ES-I3 (cell line): ENCODE measurements around the gene C5orf15.

Source experiments
- H3K36me3 ChIP-seq: 2 replicates; pipeline ENCODE4 v1.6.1; 2013; ENCODE audit warnings: mild to moderate bottlenecking, low read length, control low read depth, moderate library complexity; ENCODE audit not compliant: insufficient read depth
- H3K4me1 ChIP-seq: 2 replicates; pipeline ENCODE4 v1.6.1; 2013; ENCODE audit warnings: mild to moderate bottlenecking, control low read depth, low read length; ENCODE audit not compliant: insufficient read depth
- H3K9ac ChIP-seq: 2 replicates; pipeline ENCODE4 v1.6.1; 2013; ENCODE audit warnings: low read depth, mild to moderate bottlenecking, low read length, moderate library complexity
- H3K9me3 ChIP-seq: 2 replicates; pipeline ENCODE4 v1.6.1; 2013; ENCODE audit warnings: mild to moderate bottlenecking, low read length, moderate library complexity; ENCODE audit not compliant: control insufficient read depth, insufficient read depth

Gene C5orf15

DNA sequence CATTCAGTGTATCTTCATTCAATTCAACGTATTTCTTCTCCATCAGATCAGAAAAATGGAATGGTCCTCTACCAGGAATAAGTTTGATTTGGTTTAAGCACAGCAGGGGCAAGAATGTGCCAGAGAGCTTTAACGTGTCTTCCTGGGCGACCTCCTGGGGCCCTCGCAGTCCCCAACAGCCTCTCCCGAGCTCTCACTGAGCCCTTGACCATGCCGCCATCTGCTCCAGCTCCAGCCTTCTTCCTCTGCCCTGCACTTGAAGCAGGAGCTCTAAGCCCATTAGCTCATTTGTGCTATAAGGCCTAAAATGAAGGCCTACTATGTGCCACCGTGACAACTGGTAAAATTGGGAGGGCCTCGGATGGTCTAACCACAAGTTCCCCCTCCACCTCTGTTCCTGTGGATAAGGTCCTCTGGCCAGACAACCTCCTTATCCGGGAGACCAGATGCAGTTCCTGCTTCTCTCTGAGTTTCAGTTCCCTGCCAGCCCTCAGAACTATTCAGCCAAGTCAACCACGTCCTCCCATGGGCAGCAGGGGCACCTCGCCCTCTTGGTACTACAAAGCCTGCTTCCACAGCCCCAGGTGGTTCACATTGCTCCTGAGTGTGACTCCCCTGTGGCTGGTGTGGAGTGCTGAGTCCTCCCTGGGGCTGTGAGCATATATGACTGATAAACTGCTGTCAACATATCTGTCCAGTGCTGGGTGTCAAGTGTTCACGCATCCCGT, 35.8 kb downstream of the C5orf15 start:
- no peaks in the 10 kb centered on the region for H3K4me1 ChIP-seq
- H3K9me3 ChIP-seq: no peaks in the 10 kb centered on the region
- H3K9ac ChIP-seq: no peak overlapping the region
- H3K36me3 ChIP-seq: no peaks in the 10 kb centered on the region

DNA sequence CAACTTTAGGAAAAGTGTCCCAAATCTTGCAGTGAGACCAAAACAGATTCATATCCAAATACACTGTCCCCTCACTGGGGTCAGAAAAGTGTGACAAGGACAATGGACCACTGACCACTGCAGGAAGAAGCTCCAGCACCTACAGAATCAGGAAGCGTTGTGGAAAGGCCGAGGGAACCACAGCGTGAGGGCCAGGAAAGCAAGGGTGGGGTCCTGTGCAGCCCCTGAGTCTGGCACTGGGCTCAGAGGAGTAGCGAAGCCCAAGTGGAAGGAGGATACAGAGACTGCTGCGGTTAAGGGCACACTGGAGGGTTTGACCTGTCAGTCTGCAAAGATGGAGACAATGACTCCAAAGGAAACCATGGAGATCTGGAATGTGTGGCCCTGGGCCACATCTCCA, 36.9 kb downstream of the C5orf15 start:
- Histone ChIP-seq H3K36me3 (no peaks in the 10 kb centered on the region), H3K9ac (no peak overlapping the region), H3K9me3 (no peaks in the 10 kb centered on the region), H3K4me1 (no peaks in the 10 kb centered on the region)

DNA sequence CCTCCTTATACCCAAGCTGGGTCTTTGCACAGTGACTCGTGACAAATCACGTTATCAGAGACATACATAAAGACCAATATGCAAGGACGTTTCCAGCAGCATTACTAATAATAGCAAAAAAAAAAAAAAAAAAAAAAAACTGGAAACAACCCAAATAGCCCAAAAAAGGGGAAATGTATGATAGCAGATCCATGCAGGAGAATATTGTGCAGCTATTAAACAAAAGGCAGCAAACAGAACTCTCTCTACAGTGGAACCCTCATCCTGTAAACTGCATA, 37.7 kb downstream of the C5orf15 start:
- Histone ChIP-seq H3K9ac (no peak overlapping the region), H3K36me3 (no peaks in the 10 kb centered on the region), H3K4me1 (no peaks in the 10 kb centered on the region), H3K9me3 (no peaks in the 10 kb centered on the region)

DNA sequence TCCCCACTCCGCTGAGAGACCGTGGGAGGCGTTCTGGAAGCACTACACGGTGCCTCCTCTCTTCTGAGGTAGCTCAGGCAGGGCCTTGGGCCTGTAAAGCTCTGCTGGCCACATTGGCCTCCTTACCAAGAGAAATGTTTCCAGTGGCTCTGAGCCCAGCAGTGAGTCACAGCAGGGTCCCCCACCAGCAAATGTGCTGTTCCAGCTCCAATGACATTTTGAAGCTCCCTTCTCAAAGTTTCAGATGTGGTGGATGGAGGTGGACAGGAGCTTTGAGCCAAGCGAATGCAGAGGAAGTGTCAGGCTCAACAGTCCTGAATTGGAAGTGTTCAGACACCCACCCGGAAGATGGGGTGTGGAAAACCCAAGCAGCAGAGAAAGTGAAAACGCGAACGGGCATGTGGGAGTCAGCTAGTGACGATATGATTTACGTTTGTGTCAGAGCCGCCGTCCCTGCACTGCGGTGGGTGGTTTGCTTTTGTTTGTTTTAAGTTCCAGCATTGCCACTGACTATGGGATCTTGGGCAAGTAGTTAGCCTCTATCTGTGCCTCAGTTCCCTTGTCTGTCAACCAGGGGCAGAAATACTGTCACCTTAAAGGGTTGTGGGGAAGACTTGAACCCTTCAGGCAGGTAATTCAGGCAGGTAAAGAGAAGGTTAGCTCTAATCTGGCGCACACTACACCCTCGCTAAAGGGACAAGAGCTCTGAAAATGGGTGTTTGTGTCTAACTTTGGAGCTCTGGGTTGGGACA, 38.2 kb downstream of the C5orf15 start:
- Histone ChIP-seq H3K9ac (no peak overlapping the region), H3K4me1 (no peaks in the 10 kb centered on the region), H3K9me3 (no peaks in the 10 kb centered on the region), H3K36me3 (no peaks in the 10 kb centered on the region)

DNA sequence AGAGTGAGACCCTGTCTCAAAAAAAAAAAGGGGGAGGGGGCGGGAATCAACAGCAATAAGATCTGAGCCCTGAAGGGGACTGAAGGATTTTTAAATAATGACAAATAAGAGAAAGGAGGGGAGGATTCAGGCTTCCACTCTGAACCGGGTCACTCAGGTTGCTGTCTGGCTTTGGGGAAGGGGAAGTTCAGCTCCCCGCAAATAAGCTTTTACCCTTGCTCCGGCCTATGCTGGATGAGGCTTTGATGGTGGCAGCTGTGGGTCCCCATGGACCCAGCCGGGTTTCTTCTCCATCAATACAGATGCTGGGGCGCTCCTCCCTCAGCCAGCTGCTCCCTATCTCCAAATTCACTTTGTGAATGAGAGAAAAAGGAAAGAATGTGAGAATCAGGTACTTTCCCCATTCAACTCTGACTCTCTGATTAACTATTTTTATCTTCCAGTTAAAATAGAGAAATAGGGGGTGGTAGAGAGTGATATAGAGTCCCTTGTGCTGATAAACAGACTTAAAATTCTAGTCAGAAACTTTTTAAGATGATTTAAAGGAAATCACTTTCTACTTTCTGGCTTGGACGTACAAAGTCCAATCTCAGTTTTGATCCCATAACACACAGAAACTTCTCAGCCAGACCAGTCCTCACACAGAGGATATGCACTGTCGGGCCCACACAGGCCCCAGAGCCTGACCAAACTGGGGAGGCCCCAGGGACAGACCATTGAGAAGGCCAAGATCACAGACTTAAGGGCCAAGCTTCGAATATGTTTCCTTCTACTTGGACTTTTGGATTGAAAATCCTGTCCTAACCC, 39.6 kb downstream of the C5orf15 start:
- Histone ChIP-seq H3K9ac (no peak overlapping the region), H3K4me1 (0 out of 2 replicates have a peak, but pooled peaks cover 5% of the 10 kb centered on the region), H3K36me3 (no peaks in the 10 kb centered on the region), H3K9me3 (no peaks in the 10 kb centered on the region)

DNA sequence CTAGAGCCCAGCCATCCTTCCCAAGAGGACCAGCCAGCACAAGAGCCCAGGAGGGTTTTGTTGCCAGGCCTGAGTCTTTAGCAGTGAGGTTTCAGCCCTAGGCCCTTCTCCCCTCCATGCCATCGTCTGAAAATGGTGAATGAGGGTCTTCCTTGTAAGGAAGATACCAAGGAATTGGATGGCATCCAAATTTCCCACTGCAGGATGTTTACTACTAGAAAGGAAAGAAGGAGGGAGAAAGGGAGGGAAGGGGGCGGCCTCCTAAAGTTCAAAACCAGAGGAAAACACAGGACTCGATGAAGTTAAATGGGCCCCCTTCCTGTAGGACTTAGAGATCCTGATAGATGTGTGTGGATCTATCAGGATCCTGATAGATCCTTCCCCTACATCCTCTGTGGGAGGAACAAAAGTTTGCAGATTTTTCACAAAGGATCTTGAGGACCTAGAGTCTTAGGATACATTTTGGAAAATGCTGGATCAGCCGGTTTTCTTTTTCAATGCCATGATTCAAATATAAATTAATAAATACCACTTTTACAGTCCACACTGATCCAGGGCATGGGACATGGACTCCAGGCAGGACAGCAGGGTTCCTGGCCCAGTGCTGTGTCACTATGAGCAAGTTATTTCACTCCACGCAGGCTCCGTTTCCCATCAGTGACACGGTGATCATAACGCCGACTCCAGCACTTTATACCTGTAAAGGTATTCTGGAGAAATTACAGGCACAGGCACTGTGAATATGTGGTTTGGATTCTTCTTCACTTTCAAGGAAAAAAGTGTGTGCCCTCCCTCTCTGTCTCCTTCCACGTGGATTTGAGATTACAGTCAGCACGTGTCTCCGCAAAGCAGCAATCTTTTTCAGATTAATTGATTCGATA, 40.9 kb downstream of the C5orf15 start:
- H3K9ac ChIP-seq: no peak overlapping the region
- H3K36me3 ChIP-seq: no peaks in the 10 kb centered on the region
- H3K4me1 ChIP-seq: 0 out of 2 replicates have a peak, but pooled peaks cover 5% of the 10 kb centered on the region
- H3K9me3 ChIP-seq: no peaks in the 10 kb centered on the region

DNA sequence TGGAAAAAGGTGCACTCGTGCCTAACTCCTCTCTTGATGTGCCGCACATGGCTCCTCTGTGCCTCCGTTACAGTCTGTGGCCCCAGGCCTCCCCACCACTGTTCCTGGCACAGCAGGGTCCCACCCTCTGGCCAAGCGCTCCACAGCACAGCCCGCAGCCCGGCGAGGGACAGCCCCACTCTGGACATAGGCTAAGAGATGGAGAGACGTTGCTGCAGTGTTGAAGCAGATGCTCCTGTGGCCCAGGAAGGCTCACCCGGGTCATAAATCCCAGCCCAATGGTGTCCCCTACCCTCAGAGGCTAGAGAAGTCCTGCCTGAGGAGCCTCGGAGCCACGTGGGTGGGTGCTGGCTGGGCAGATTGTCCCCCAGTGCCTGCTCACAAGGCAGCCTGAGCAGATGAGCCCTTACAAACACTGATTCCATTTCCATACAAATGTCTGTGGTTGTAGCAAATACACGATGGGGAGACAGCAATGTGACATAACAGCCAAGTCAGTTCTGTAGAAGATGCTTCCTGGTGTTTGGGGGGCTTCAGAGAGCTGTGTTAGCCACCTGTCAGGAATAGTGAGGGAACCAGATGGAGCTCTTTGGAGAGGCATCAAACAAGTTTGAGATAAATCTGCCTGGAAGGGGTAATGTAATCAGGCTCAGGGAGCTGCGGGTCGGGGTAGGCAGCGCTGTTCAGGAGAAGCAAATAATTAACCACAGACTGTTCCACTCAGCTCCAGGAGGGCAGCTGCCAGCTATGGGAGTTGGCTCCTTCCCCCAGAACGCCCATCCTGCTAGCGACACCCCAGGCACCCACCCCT, 41.7 kb downstream of the C5orf15 start:
- H3K36me3 ChIP-seq: no peaks in the 10 kb centered on the region
- no peaks in the 10 kb centered on the region for H3K9me3 ChIP-seq
- no peak overlapping the region for H3K9ac ChIP-seq
- 0 out of 2 replicates have a peak, but pooled peaks cover 5% of the 10 kb centered on the region for H3K4me1 ChIP-seq

DNA sequence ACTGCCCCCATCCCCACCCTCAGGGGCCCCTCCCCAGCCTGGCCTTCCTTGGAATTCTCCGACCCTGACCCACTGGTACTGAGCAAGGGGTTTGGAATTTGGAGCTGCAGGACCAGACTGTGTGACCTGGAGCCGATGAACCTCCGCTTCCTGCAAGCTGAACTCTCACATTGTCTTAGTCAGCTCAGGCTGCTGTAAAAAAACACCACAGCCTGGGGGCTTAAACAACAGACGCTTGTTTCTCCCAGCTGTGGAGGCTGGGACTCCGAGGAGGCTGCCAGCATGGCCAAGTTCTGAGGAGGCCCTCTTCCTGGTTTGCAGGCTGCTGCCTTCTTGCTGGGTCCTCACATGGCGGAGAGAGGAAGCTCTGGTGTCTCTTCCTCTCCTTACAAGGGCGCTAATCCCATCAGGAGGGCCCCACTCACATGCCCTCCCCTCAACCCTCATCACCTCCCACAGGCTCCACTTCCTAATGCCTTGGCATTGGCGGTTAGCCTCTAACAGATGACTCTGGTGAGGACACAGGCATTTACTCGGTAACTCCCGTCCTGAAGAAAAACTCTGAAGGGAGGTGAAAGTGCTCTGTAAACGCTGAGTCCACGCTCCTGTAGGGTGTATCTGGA, 42.4 kb downstream of the C5orf15 start:
- no peaks in the 10 kb centered on the region for H3K36me3 ChIP-seq
- H3K9me3 ChIP-seq: no peaks in the 10 kb centered on the region
- 0 out of 2 replicates have a peak, but pooled peaks cover 5% of the 10 kb centered on the region for H3K4me1 ChIP-seq
- H3K9ac ChIP-seq: no peak overlapping the region

DNA sequence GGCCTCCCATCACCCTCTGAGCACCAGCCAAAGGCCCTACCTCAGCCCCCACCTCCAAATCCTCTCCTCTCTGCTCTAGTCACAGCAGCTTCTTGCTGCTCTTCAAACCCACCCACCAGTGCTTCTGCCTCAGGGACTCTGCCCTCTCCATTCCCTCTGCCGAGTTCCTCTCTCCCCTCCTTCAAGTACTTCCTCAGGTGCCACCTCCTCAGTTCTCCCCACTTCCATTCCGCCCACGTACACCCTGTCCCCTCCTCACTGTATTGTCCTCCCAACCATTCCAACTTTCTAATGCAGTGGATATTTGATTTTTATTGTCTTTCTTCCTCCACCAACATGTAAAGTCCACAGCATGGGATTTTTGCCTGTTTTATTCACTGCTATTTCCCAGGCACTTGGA, 43.2 kb downstream of the C5orf15 start:
- H3K9me3 ChIP-seq: no peaks in the 10 kb centered on the region
- 0 out of 2 replicates have a peak, but pooled peaks cover 5% of the 10 kb centered on the region for H3K4me1 ChIP-seq
- no peak overlapping the region for H3K9ac ChIP-seq
- H3K36me3 ChIP-seq: no peaks in the 10 kb centered on the region

DNA sequence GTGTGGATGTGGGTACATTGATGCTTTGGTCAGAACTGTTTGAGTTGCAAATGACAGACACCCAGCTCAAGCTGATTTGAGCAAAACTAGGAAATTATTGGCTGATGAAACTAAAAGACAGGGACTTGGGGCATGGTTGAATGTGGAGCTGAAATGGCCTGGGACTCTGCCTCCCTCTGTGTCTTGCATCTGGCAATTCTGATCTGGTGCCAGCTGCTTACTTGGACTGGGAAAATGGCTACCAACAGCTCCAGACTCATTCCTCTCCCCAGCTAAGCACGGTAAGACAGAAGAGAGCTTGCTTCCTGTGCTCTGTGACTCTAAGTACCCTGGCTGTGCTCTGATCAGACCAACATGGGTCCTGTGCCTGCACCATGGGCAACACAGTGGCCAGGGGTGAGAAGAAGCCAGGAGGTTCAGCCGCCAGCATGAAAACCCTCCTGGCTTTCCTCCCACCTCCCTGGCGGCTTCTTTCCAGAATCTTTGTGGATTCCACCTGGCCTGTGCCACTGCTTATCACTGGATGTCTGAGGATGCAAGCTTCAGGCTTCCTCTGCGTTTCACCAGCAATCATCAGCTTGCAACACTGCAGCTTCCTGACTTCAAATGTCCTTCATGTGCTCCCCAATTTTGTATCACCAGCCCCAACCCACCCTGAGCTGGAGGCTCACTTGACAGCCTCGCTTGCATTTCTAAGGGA, 44.1 kb downstream of the C5orf15 start:
- no peaks in the 10 kb centered on the region for H3K36me3 ChIP-seq
- no peaks in the 10 kb centered on the region for H3K9me3 ChIP-seq
- H3K4me1 ChIP-seq: 0 out of 2 replicates have a peak, but pooled peaks cover 5% of the 10 kb centered on the region
- no peak overlapping the region for H3K9ac ChIP-seq

DNA sequence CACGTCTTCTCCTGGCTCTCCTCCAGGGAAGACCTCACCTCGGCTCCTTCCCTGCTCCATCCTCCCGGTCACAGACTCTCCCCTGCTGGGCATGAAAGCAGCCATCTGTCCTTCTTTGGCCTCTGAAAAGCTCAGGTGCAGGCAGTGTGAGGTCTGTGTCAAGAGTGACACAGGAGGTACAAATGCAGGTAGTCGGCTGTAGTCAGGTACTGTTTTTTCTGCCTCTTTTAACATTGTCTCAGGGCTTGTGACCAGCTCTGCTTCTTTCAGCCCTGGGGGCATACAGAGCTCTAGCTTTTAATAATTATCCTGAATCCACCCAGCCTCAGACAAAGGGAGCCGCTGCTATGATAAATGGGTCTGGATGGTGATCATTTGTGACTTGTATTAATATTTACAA, 46.4 kb downstream of the C5orf15 start:
- Histone ChIP-seq H3K9me3 (no peaks in the 10 kb centered on the region), H3K4me1 (0 out of 2 replicates have a peak, but pooled peaks cover 5% of the 10 kb centered on the region), H3K9ac (no peak overlapping the region), H3K36me3 (no peaks in the 10 kb centered on the region)

DNA sequence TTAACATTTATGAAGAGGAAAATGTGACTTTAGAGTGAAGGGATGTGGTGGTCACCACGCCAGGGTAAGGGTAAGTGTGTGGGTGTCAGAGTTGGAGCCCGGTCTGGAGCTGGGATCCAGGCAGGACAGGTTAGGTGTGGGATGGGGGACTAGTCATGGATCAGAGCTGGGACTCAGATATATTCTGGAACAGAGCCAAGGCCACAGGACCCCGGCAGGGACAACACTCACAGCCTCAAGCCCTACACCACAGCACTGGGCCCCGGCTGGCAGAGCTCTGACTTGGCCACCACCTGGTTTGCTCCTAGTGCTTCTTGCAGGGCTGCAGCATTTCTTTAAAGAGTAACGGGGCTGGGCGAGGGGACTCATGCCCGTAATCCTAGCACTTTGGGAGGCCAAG, 47.4 kb downstream of the C5orf15 start:
- Histone ChIP-seq H3K4me1 (0 out of 2 replicates have a peak, but pooled peaks cover 5% of the 10 kb centered on the region), H3K9me3 (no peaks in the 10 kb centered on the region), H3K36me3 (no peaks in the 10 kb centered on the region), H3K9ac (no peak overlapping the region)
